ENCODE data around the gene TMEM229A. TPM values are rescaled to one million over a fixed set of nuclear protein-coding genes. Genes with fewer than 3 reads are reported as not detected.

Gene TMEM229A
- polyA plus RNA-seq, 3 donors: not detected

- no peak overlapping the region for H2AFZ ChIP-seq (ENCODE audit: insufficient read depth, low read depth, low read length, poor library complexity, severe bottlenecking)
- H3K36me3 Mint-ChIP-seq: no peaks in the 10 kb centered on the region
- peaks cover 0 to 4% of the 10 kb centered on the region in 2 donors for H3K9me3 ChIP-seq (replicated peaks in 1 of 2; ENCODE audit: control insufficient read depth in 1 of 2, insufficient read depth in 1 of 2, low read length in 2 of 2)
- DNase-seq: no peak
- TF ChIP-seq, protein P1, sequence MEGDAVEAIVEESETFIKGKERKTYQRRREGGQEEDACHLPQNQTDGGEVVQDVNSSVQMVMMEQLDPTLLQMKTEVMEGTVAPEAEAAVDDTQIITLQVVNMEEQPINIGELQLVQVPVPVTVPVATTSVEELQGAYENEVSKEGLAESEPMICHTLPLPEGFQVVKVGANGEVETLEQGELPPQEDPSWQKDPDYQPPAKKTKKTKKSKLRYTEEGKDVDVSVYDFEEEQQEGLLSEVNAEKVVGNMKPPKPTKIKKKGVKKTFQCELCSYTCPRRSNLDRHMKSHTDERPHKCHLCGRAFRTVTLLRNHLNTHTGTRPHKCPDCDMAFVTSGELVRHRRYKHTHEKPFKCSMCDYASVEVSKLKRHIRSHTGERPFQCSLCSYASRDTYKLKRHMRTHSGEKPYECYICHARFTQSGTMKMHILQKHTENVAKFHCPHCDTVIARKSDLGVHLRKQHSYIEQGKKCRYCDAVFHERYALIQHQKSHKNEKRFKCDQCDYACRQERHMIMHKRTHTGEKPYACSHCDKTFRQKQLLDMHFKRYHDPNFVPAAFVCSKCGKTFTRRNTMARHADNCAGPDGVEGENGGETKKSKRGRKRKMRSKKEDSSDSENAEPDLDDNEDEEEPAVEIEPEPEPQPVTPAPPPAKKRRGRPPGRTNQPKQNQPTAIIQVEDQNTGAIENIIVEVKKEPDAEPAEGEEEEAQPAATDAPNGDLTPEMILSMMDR (IDR thresholded peaks at IDR 0.05): no peak
- H3K27ac ChIP-seq (ENCODE audit: low read depth in 1 of 2, low read length in 2 of 2): no peak overlapping the region
- intact Hi-C loops (cut with micrococcal nuclease): no loop called here
- H3K4me1 ChIP-seq (ENCODE audit: control insufficient read depth in 1 of 2, insufficient read depth in 2 of 2, low read length in 2 of 2): no peaks in the 10 kb centered on the region
- peaks cover 0 to 4% (median 0%) of the 10 kb centered on the region in 3 donors for H3K27me3 Mint-ChIP-seq (ENCODE audit: low read depth in 3 of 3)
- H3K4me3 Mint-ChIP-seq: no peak overlapping the region
- H4K20me1 ChIP-seq (ENCODE audit: insufficient read depth, low read length): no peaks in the 10 kb centered on the region
- no peak overlapping the region for H3K4me2 ChIP-seq (replicated peaks; ENCODE audit: extremely low read depth, low read length, poor library complexity, severe bottlenecking)
- no peaks in the 10 kb centered on the region for H3K79me2 ChIP-seq (ENCODE audit: insufficient read depth, low read length)
- H3K9ac ChIP-seq (ENCODE audit: insufficient read depth, low read length, poor library complexity, severe bottlenecking): no peak overlapping the region
- H3K9me3 Mint-ChIP-seq: peaks cover 0 to 12% (median 4%) of the 10 kb centered on the region in 7 donors
- no peaks in the 10 kb centered on the region for H3K4me1 Mint-ChIP-seq
- H3K4me3 ChIP-seq (replicated peaks in 1 of 3; ENCODE audit: low read depth in 2 of 3, low read length in 3 of 3): no peak overlapping the region
- no peaks in the 10 kb centered on the region for H3K27me3 ChIP-seq (ENCODE audit: control insufficient read depth in 2 of 2, insufficient read depth in 2 of 2, low read length in 2 of 2)
- H3K27ac Mint-ChIP-seq: no peak overlapping the region
- no peaks in the 10 kb centered on the region for H3K36me3 ChIP-seq (replicated peaks in 1 of 2; ENCODE audit: control insufficient read depth in 1 of 2, insufficient read depth in 2 of 2, low read length in 2 of 2)
These were observed 38.4 kb downstream of the TMEM229A start for GRCh38 chr7:123994449-123994848.

DNA sequence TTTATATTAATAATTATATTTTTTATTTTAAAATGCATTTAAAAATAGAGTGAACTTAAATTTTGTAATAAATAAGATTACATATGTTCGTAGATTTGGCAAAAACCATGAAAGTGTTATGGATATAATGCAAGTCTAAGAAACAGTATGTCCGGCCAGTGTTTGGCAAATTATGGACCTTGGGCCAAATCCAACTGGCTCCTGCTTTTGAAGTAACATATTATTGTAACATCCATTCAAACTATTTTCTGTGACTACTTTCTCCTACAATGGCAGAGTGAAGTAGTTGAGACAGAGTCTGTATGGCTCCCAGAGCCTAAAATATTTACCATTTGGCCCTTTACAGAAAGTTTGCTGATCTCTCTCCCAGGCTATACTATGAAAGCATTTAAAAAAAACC lies 38.9 kb downstream of the TMEM229A start:
- Histone ChIP-seq H3K4me3 (replicated peaks in 1 of 3; ENCODE audit: low read depth in 2 of 3, low read length in 3 of 3) (no peak overlapping the region), H3K9ac (ENCODE audit: insufficient read depth, low read length, poor library complexity, severe bottlenecking) (no peak overlapping the region), H3K36me3 (replicated peaks in 1 of 2; ENCODE audit: control insufficient read depth in 1 of 2, insufficient read depth in 2 of 2, low read length in 2 of 2) (no peaks in the 10 kb centered on the region), H3K9me3 (replicated peaks in 1 of 2; ENCODE audit: control insufficient read depth in 1 of 2, insufficient read depth in 1 of 2, low read length in 2 of 2) (peaks cover 0 to 4% of the 10 kb centered on the region in 2 donors), H3K27me3 (ENCODE audit: control insufficient read depth in 2 of 2, insufficient read depth in 2 of 2, low read length in 2 of 2) (no peaks in the 10 kb centered on the region), H3K4me2 (replicated peaks; ENCODE audit: extremely low read depth, low read length, poor library complexity, severe bottlenecking) (no peak overlapping the region), H4K20me1 (ENCODE audit: insufficient read depth, low read length) (no peaks in the 10 kb centered on the region), H3K79me2 (ENCODE audit: insufficient read depth, low read length) (no peaks in the 10 kb centered on the region), H3K27ac (ENCODE audit: low read depth in 1 of 2, low read length in 2 of 2) (no peak overlapping the region), H2AFZ (ENCODE audit: insufficient read depth, low read depth, low read length, poor library complexity, severe bottlenecking) (no peak overlapping the region), H3K4me1 (ENCODE audit: control insufficient read depth in 1 of 2, insufficient read depth in 2 of 2, low read length in 2 of 2) (no peaks in the 10 kb centered on the region)
- WGBS (ENCODE audit: insufficient coverage): 100% methylated on average over 2 of the region's 2 CpGs
- peaks cover 0 to 8% (median 3%) of the 10 kb centered on the region in 7 donors for H3K9me3 Mint-ChIP-seq
- no peaks in the 10 kb centered on the region for H3K4me1 Mint-ChIP-seq
- intact Hi-C loops (cut with micrococcal nuclease): no loop called here
- H3K4me3 Mint-ChIP-seq: no peak overlapping the region
- no peaks in the 10 kb centered on the region for H3K36me3 Mint-ChIP-seq
- TF ChIP-seq, protein P1 (IDR thresholded peaks at IDR 0.05): no peak
- no peak overlapping the region for H3K27ac Mint-ChIP-seq
- no peak for DNase-seq
- peaks cover 0 to 2% (median 0%) of the 10 kb centered on the region in 3 donors for H3K27me3 Mint-ChIP-seq (ENCODE audit: low read depth in 3 of 3)
